SK-N-MC (cell line): ENCODE results near the gene RSRC1.

Experiments used
- EZH2 ChIP-seq: fragments of 200-600 bp; sonication (generic); IDR thresholded peaks from one replicate; pipeline ENCODE4 v1.6.1; 2017; ENCODE audit warnings: antibody characterized with exemption
- FOXP2 ChIP-seq: optimal IDR thresholded peaks from 2 replicates; pipeline ENCODE3; 2011; ENCODE audit warnings: mild to moderate bottlenecking, moderate library complexity; ENCODE audit not compliant: insufficient read depth; ENCODE audit errors: extremely low read length, control extremely low read depth
- POLR2AphosphoS5 ChIP-seq: IDR thresholded peaks from 2 replicates; pipeline ENCODE4 v1.6.1; 2012; ENCODE audit warnings: mild to moderate bottlenecking, low read depth, low read length, borderline replicate concordance

DNA sequence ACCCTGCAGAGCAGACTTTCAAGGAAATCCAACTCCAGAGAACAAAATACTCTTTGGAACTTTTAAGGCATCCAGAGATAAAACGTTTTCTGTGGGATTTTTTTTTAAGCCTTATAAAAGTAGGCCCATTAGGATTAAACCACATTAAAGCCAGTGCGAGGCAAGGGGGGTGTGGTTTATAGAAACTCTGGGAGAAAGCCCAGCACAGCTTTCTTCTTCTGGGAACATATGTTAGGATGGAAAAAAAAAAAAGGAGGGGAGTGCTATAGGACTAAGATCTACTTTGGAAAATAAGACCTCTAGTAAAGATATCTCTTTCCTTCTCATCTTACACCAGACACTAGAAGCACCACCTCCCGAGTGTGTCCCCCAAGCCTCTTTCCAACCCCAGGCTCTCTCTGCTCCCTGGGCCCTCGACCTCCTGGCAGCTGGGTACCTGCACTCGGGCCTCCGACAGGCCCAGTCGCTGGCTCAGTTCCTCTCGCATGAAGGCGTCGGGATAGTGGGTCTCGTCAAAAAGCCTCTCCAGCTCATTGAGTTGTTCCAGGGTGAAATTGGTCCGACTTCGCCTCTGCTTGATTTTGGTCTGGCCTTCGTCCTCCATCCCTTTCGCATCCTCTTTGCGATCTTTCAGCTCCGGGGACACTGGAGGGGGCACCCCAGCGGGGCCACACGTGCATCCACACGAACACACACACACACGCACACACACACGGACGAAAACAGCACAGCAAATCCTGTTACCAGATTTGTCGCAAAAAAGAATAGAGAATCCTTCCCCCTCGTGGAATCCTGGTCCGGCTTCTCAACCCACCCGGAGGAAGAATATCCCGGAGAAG lies 7.4 kb upstream of the RSRC1 start:
- TF ChIP-seq EZH2 (no peak), POLR2AphosphoS5 (no peak), FOXP2 (no peak)
